Fibroblast of lung (primary cell): Measurements from ENCODE around the gene CELF3.

Experiments used
- CTCF ChIP-seq, 2 donors: IDR thresholded peaks in 1 of 2; conservative IDR thresholded peaks in 1 of 2; 1 replicate in 1 of 2; 2 replicates in 1 of 2; pipeline ENCODE4 v1.5.1; 2011 to 2012; ENCODE audit warnings: low read length in 2 of 2, control low read depth in 1 of 2, inconsistent platforms in 1 of 2, low read depth in 1 of 2, mild to moderate bottlenecking in 1 of 2
- EZH2 ChIP-seq: IDR thresholded peaks from 2 replicates; pipeline ENCODE4 v1.5.1; 2012; ENCODE audit warnings: low read length, control low read depth, mild to moderate bottlenecking; ENCODE audit errors: missing control alignments

GRCh38 chr1:151737479-151737878 is 20.9 kb upstream of the CELF3 start:
- no peak for TF ChIP-seq CTCF (conservative IDR thresholded peaks at IDR 0.05 in 1 of 2, IDR thresholded peaks at IDR 0.05 in 1 of 2; ENCODE audit: low read depth in 1 of 2, low read length in 2 of 2)
- no peak for TF ChIP-seq EZH2
